SU-DHL-6 (cell line): ENCODE results near the gene HACL1.

Source experiments
- H2AFZ ChIP-seq: fragments of 200-600 bp; sonication (generic); 2 replicates; pipeline ENCODE4 v1.6.1; 2014; ENCODE audit warnings: low read depth, mild to moderate bottlenecking, moderate library complexity, mixed read lengths, antibody characterized with exemption, low read length; ENCODE audit not compliant: severe bottlenecking
- H3F3A ChIP-seq: fragments of 200-600 bp; shearing (Covaris generic); 2 replicates; pipeline ENCODE4 v1.6.0; 2016; ENCODE audit warnings: antibody characterized with exemption, mild to moderate bottlenecking; ENCODE audit not compliant: insufficient read depth
- H3K27ac ChIP-seq: fragments of 200-600 bp; sonication (generic); 2 replicates; pipeline ENCODE4 v1.5.1; 2016; ENCODE audit warnings: low read depth, mild to moderate bottlenecking, low read length, moderate library complexity, mixed read lengths
- H3K27me3 ChIP-seq: fragments of 200-600 bp; sonication (generic), shearing (Covaris generic); 2 replicates; pipeline ENCODE4 v1.6.0; 2014; ENCODE audit warnings: mild to moderate bottlenecking, low read length
- H3K36me3 ChIP-seq: fragments of 200-600 bp; sonication (generic); 2 replicates; pipeline ENCODE4 v1.6.1; 2014; ENCODE audit warnings: mild to moderate bottlenecking, low read length, mixed read lengths
- H3K4me2 ChIP-seq: fragments of 300-600, 200-600 bp; shearing (Covaris generic), sonication (generic); 2 replicates; pipeline ENCODE4 v1.6.0; 2014; ENCODE audit warnings: low read length, low read depth, mild to moderate bottlenecking; ENCODE audit not compliant: poor library complexity, severe bottlenecking
- H3K4me3 ChIP-seq: fragments of 200-600 bp; sonication (generic); 2 replicates; pipeline ENCODE4 v1.5.1; 2014; ENCODE audit warnings: antibody characterized with exemption, low read length, mild to moderate bottlenecking, mixed read lengths; ENCODE audit not compliant: insufficient read depth, poor library complexity, severe bottlenecking
- H3K79me2 ChIP-seq: fragments of 200-600 bp; sonication (generic); 2 replicates; pipeline ENCODE4 v1.6.1; 2014; ENCODE audit warnings: mild to moderate bottlenecking, low read length, moderate library complexity; ENCODE audit not compliant: insufficient read depth
- H3K9ac ChIP-seq: fragments of 200-600 bp; sonication (generic); 2 replicates; pipeline ENCODE4 v1.7.0; 2014; ENCODE audit warnings: mild to moderate bottlenecking, low read length
- H3K9me2 ChIP-seq: fragments of 200-600 bp; sonication (generic); replicated peaks from 2 replicates; pipeline ENCODE4 v1.6.1; 2014; ENCODE audit warnings: low read length; ENCODE audit not compliant: insufficient read depth
- H3K9me3 ChIP-seq: fragments of 200-600 bp; sonication (generic); 2 replicates; pipeline ENCODE4 v1.6.1; 2014; ENCODE audit warnings: low read length, mixed read lengths; ENCODE audit not compliant: insufficient read depth
- H4K20me1 ChIP-seq: fragments of 200-600 bp; sonication (generic); 2 replicates; pipeline ENCODE4 v1.6.1; 2014; ENCODE audit warnings: low read depth, mild to moderate bottlenecking, antibody characterized with exemption, low read length, moderate library complexity, mixed read lengths
- CTCF ChIP-seq: fragments of 200-600 bp; sonication (generic); IDR thresholded peaks from one replicate; pipeline ENCODE4 v1.5.1; 2017; ENCODE audit warnings: antibody characterized with exemption, mild to moderate bottlenecking, low read length, moderate library complexity; ENCODE audit not compliant: insufficient read depth, poor library complexity, severe bottlenecking
- EZH2phosphoT487 ChIP-seq: fragments of 200-600 bp; sonication (generic), shearing (Covaris generic); conservative IDR thresholded peaks from 2 replicates; pipeline ENCODE4 v1.6.1; 2018; ENCODE audit warnings: mild to moderate bottlenecking, antibody characterized with exemption, low read length, moderate library complexity, mixed read lengths

Gene HACL1

GRCh38 chr3:15523660-15524417 is 77.5 kb downstream of the HACL1 start:
- Histone ChIP-seq H2AFZ (no peak overlapping the region), H3K9me2 (no peaks in the 10 kb centered on the region), H3K27ac (no peak overlapping the region), H3K27me3 (no peaks in the 10 kb centered on the region), H3K4me3 (no peak overlapping the region), H3K9ac (no peak overlapping the region), H3K36me3 (no peaks in the 10 kb centered on the region), H3K9me3 (no peaks in the 10 kb centered on the region), H3K79me2 (no peaks in the 10 kb centered on the region), H3K4me2 (no peak overlapping the region), H4K20me1 (no peaks in the 10 kb centered on the region), H3F3A (no peaks in the 10 kb centered on the region)
- no peak for TF ChIP-seq CTCF
- TF ChIP-seq EZH2phosphoT487, result no peak

- Histone ChIP-seq H3K27me3 (no peaks in the 10 kb centered on the region), H4K20me1 (no peaks in the 10 kb centered on the region), H3K79me2 (no peaks in the 10 kb centered on the region), H3K9me2 (no peaks in the 10 kb centered on the region), H3F3A (no peaks in the 10 kb centered on the region), H3K4me3 (no peak overlapping the region), H2AFZ (no peak overlapping the region), H3K9me3 (no peaks in the 10 kb centered on the region), H3K9ac (no peak overlapping the region), H3K4me2 (no peak overlapping the region), H3K36me3 (no peaks in the 10 kb centered on the region), H3K27ac (no peak overlapping the region)
- TF ChIP-seq EZH2phosphoT487 (no peak), CTCF (no peak)
Observed at GRCh38 chr3:15522016-15522415, 79.4 kb downstream of the HACL1 start.

GRCh38 chr3:15521573-15521965 is 79.8 kb downstream of the HACL1 start, which contains the start of gene COLQ:
Gene COLQ (minus strand): TSS chr3:15521706. CDS start chr3:15521625, 81 bp downstream.
- no peaks in the 10 kb centered on the region for H3K27me3 ChIP-seq
- H3F3A ChIP-seq, result no peaks in the 10 kb centered on the region
- no peaks in the 10 kb centered on the region for H3K9me3 ChIP-seq
- no peaks in the 10 kb centered on the region for H3K9me2 ChIP-seq
- no peak for TF ChIP-seq CTCF
- TF ChIP-seq EZH2phosphoT487, result no peak
- no peak within 1 kb of the TSS for H3K9ac ChIP-seq
- H2AFZ ChIP-seq, result no peak within 1 kb of the TSS
- H3K36me3 ChIP-seq, result no peaks in the 10 kb centered on the region
- no peak within 1 kb of the TSS for H3K27ac ChIP-seq
- H3K4me3 ChIP-seq, result no peak within 1 kb of the TSS
- no peak within 1 kb of the TSS for H3K4me2 ChIP-seq
- no peaks in the 10 kb centered on the region for H4K20me1 ChIP-seq
- no peaks in the 10 kb centered on the region for H3K79me2 ChIP-seq
